Kidney capillary endothelial cell (primary cell): Measurements from ENCODE around the gene WNT1.

Experiments used
- DNase-seq: peaks from one replicate; pipeline ENCODE4 v3.0.0-alpha.2; 2018; ENCODE audit warnings: low spot score

WNT1 gene

DNA sequence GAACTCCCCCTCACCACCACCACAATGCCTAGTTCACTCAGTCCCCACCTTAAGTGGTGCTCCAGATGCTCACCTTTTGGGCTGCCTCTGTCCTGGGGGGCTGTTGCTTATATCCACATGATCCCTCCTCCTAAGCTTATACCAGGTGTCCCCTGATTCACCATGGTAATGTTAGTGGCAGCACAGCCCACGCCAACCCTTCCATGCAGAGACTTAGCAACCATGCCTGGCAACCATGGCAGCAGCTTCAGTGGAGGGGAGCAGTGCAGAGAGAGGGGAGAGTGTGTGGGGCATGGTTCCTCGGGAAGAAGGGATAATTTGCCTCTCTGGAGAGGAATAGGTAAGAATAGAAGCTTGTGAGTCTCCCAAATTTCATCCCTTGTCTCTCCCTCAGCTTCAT, 22.2 kb downstream of the WNT1 start:
- DNase-seq, result no peak

GRCh38 chr12:49008943-49009342, 30.8 kb downstream of the WNT1 start:
- DNase-seq, result no peak

- no peak for DNase-seq
Observed at GRCh38 chr12:49010092-49010668, 32.1 kb downstream of the WNT1 start.

- DNase-seq, result no peak
Observed at GRCh38 chr12:49012739-49013138, 34.6 kb downstream of the WNT1 start.

DNA sequence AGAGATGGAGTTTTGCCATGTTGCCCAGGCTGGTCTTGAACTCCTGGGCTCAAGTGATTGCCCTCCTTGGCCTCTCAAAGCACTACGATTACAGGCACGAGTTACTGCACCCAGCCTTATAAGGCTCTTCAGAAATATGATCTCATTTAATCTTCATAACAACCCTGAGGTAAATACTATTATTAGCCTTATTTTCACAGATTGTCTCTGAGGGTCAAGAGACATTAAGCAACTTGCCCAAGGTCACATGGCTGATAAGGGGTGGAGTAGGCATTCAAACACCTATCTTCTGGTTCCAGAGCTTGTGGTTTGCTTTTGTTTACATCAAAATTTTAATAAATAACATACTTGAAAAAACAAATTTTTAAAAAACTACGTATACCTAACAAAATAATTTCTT, 35.3 kb downstream of the WNT1 start:
- no peak for DNase-seq

DNA sequence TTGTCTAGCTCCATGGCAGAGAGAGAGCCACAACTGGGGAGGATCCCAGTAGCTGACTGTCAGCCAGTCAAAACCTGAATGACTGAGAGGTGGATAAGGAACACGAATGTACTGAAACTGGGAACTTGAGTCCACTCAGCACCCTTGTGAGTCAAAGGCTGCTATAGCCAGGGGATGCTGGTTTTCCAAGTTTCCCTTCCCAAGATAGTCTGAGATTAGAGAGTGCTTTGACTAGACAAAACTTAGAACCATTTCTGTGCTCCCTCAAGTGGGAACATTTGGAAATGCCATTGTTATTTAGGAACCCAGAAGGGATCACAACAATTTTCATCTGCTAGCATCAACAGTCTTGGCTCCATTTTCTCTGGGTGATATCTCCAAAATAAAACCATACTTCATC, 36.4 kb downstream of the WNT1 start:
- DNase-seq, result no peak

DNA sequence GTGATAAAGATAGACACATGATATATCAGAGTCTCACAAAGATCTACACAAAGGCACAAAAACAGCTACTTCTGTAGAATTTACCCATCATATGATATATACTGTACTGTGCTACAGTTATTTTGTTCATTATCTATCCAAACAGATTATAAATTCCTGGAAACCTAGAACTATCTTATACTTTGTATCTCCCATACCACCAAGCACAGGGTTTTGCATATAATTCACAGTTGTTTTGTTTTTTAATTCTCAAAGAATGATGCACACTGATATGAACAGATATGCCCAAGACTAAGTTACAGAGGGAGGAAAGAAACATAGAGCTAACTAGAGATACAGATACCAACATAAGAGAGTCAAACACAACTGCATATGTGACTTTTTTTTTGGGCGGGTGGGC, 37.1 kb downstream of the WNT1 start:
- DNase-seq, result no peak

GRCh38 chr12:49017891-49018260, 39.8 kb downstream of the WNT1 start:
- DNase-seq, result no peak

DNA sequence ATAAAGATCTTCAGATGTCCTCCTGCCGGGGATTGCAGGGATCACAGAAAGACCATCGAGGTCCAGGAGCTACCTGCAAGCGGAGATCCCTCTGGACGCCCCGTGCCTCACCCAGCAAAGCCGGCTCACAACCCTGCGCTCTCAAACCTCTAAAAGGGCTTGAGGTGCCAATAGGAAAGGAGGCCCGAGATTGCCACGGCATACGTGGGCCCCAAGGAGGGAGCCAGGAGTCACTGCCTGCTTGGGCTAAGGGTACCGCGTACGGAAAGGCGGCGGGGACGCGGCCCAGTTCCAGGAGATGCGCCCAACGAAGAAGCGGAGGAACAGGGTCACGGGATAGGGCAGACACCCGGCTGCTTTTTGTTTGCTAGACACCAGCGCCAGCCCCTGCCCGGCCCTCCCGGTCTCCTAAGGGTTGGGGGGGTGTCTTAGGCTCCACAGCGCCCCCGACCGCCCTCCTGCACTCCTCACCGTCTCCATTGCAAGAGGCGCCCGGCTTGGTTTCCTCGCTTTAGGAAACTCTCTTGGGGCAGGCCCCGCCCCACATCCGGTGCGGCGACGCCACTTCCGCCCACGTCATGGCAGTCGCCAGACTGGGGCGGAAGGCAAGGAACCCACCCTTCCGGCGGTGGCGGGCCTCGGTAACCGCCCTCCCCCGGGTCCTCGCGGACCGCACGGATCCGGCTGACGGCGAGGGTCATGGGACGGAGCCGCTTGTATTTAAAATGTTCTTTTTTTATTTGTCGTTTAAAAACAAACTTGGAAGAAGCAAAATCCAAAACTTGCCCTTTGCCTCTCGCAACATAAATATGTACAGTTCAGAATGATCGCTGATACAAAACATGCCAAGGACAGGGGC, 40.4 kb downstream of the WNT1 start, which contains the start of gene PRKAG1:
PRKAG1 (minus strand) TSS at position 516 of the 859 bp plus-strand sequence; CDS start at position 480, 36 bp downstream.
- DNase-seq, result peak; percentile 94

DNA sequence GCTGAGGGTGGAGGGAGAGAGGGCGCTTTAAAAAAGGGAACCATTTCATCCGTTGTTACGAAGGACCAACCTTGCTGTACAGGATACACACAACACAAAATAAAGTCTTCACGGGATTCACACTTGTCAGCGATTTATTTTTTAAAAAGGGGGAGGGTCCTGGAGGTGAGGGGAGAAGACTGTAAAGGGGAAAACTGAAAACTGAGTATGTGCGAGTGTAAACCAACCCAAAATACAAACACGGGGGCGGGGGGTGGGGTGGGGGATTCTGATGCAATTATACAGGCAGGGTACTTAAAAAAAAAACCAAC, 41.0 kb downstream of the WNT1 start:
- DNase-seq, result no peak

GRCh38 chr12:49019443-49020324, 41.6 kb downstream of the WNT1 start:
- no peak for DNase-seq

GRCh38 chr12:49020441-49020840, 42.3 kb downstream of the WNT1 start:
- no peak for DNase-seq

DNA sequence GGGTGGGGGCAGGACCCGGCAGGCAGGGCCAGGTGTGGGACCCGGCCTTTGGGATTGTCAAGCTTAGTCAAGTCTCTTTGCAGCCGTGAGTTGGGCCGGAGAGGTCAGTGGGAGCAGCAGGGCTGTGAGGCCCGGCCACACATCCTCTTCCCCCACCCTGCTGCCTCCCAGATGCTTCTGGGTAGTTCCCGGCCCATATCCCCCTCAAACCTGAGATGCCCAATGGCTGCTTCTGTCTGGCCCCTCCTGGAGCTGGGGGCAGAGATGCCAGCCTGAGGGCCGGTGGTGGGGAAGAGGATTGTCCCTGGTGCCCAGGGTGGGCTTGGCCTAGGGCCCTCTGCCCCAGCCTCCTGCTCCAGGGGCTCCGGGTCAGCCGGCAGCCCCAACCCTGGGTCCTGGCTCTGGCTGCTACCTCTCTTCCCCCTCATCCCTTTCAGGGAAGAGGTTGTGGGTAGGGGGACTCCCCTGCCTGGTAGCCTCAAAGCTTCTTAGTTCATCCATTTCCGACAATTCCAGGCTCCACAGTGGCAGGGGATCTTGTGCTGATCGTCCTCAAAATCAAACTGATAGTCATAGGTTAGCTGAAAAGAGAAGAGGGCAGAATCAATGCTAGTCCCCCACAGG, 43.3 kb downstream of the WNT1 start:
- DNase-seq, result no peak

- no peak for DNase-seq
Observed at GRCh38 chr12:49022558-49023178, 44.5 kb downstream of the WNT1 start.

- DNase-seq, result no peak
Observed at GRCh38 chr12:49023812-49024211, 45.7 kb downstream of the WNT1 start.

DNA sequence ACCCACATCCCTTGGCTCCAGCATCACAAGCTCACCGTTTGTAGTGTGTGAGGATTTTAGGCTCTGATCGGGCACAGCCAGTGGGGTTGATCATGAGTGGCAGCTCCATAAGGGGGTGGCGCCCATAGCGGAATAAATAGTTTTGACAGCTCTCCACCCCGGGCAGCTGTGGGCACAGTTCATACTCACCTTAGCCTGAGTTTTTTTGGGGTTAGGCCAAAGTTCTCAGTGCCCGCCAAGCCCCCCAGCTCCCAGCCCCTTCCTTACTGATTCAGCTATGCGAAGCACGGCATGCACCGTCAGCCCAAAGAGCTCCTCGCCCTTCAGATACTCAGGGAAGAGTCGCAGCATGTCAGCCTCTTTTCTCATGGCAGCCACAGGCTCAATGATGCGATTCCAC, 46.4 kb downstream of the WNT1 start:
- no peak for DNase-seq

DNA sequence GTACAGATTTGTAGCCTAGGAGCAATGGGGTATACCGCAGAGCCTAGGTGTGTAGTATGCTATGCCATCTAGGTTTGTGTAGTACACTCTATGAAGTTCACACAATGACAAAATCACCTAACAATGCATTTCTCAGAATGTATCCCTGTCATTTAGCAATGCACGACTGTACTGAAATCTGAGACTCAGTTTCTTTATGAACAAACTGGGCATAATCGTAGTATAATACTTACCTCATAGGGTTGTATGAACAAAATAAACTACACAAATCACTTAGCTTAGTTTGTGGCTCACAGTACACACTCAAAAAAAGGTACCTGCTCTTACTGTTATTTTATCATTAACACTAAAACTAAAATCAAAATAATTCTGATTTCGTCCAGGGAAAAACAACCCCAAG, 47.3 kb downstream of the WNT1 start:
- DNase-seq, result no peak

- no peak for DNase-seq
Observed at GRCh38 chr12:49026101-49026500, 48.0 kb downstream of the WNT1 start.

DNA sequence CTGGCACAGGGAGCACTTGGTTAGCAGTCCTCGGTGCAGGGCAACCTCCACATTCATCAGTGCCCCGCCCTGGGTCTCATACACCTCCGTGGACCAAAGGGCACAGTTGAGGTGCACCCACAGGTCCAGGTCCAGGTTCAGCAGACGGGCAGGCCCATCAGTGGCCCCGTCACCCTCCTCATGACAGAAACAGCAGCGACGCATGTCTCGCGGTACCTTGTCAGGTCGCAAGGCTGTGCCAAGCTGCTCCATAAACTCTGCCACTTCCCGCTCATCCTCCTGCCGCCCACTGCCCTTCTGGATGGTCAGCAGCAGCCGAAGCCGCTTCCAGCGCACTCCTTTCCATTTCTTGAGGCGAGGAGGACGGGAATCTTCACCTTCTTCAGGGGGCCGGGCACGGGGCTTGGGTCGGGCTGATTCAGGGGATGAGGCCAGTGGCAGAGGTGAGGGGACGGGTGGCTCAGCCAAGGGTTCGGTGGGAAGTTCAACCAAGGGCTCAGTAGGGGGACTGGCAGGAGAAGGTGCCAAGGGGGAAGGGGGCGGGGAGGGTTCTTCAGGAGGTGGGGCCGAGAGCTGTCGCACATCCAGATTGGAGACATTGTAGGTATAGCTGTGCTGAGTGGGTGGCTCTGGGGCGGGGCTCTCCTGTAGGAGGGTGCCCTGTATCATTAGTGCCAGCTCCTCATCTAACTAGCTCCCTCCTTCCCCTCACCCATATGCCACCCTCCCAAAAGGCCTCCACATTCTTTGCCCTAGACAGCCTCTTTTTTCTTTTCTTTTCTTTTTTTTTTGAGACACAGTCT, 48.8 kb downstream of the WNT1 start:
- no peak for DNase-seq

DNA sequence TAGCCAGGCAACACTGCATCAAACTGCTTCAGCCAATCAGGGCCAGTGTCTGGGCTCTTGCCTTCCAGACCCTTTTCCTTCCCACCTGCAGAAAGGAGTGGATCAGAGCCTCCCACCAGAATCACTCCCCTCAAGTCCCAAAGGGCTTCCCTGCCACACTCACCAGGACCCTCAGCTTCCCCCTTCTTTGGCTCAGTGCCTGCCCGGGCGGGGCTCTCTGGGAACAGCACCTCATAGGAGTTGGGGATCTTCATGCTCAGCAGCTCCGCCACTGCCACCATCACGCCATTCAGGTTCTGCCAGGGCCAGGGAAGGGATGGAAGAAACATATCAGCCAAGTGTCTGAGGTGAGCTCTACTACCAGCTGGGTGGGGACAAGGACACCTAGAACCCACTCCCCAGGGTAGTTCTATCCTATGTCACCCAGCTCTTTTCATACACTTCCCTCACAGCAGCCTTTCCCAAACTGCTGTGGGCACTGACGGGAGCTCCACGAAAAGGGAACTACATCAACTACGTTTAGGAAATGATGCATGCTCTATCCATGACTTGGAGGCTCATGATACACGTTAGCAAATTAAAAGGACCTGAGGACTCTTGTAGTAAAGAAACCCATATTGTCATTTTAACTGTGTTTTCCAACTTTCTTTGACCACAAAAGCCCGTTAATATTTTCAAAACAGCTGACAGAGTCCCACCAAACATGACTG, 49.9 kb downstream of the WNT1 start:
- no peak for DNase-seq
